HG03045 (cell line): ENCODE results near the gene EXOC2.

Experiments
- ATAC-seq: cut with Tn5 transposase; IDR thresholded peaks from one replicate; pipeline ENCODE4 v1.9.1; 2021; ENCODE audit warnings: mild to moderate bottlenecking, moderate library complexity; ENCODE audit not compliant: unreplicated experiment

Gene EXOC2

GRCh38 chr6:540490-540889 lies 152.4 kb downstream of the EXOC2 start:
- ATAC-seq: no peak

GRCh38 chr6:537114-537513 lies 155.8 kb downstream of the EXOC2 start:
- no peak for ATAC-seq

GRCh38 chr6:530425-530824 lies 162.5 kb downstream of the EXOC2 start:
- no peak for ATAC-seq

GRCh38 chr6:528989-529388 lies 163.9 kb downstream of the EXOC2 start:
- no peak for ATAC-seq

GRCh38 chr6:527989-528673 lies 164.8 kb downstream of the EXOC2 start:
- ATAC-seq: no peak

- no peak for ATAC-seq
These were observed 168.1 kb downstream of the EXOC2 start for GRCh38 chr6:524803-525202.

- no peak for ATAC-seq
These were observed 172.1 kb downstream of the EXOC2 start for GRCh38 chr6:520820-521219.

- no peak for ATAC-seq
These were observed 174.7 kb downstream of the EXOC2 start for GRCh38 chr6:518218-518617.

- no peak for ATAC-seq
These were observed 176.7 kb downstream of the EXOC2 start for GRCh38 chr6:516213-516612.

- no peak for ATAC-seq
These were observed 177.7 kb downstream of the EXOC2 start for GRCh38 chr6:515267-515666.

- ATAC-seq: no peak
These were observed 178.5 kb downstream of the EXOC2 start for GRCh38 chr6:514396-514978.

- no peak for ATAC-seq
These were observed 179.0 kb downstream of the EXOC2 start for GRCh38 chr6:513961-514360.

GRCh38 chr6:513058-513457 lies 179.9 kb downstream of the EXOC2 start:
- no peak for ATAC-seq

GRCh38 chr6:511488-512137 lies 181.3 kb downstream of the EXOC2 start:
- ATAC-seq: no peak

- ATAC-seq: no peak
These were observed 183.3 kb downstream of the EXOC2 start for GRCh38 chr6:509676-510075.

GRCh38 chr6:508614-509013 lies 184.3 kb downstream of the EXOC2 start:
- ATAC-seq: no peak

- no peak for ATAC-seq
These were observed 184.9 kb downstream of the EXOC2 start for GRCh38 chr6:508006-508405.

GRCh38 chr6:506920-507622 lies 185.9 kb downstream of the EXOC2 start:
- ATAC-seq: no peak

- ATAC-seq: no peak
These were observed 186.4 kb downstream of the EXOC2 start for GRCh38 chr6:506508-506907.

GRCh38 chr6:505374-505773 lies 187.6 kb downstream of the EXOC2 start:
- ATAC-seq: no peak

GRCh38 chr6:504446-504980 lies 188.4 kb downstream of the EXOC2 start:
- no peak for ATAC-seq
